GM12878 (cell line): ENCODE results near the gene NAPEPLD. TPM values are rescaled to one million over a fixed set of nuclear protein-coding genes. Genes with fewer than 3 reads are reported as not detected.

Source experiments
- BHLHE40 ChIP-seq, 2 experiments: fragments of 450-650 bp in 1 of 2; IDR thresholded peaks; 2 replicates each; pipeline ENCODE4 v1.6.1; 2011 to 2017; ENCODE audit warnings: low read depth in 2 of 2, borderline replicate concordance in 1 of 2, improper control_type of control experiment in 1 of 2, low read length in 1 of 2, mild to moderate bottlenecking in 1 of 2
- CBX3 ChIP-seq: fragments of 200-600 bp; sonication (generic); IDR thresholded peaks from 2 replicates; pipeline ENCODE4 v1.6.1; 2016; ENCODE audit warnings: low read depth, borderline replicate concordance
- CEBPB ChIP-seq, 2 experiments: fragments of 150-350 bp in 1 of 2; IDR thresholded peaks; 2 replicates each; pipeline ENCODE4 v1.6.1; 2012 to 2014; ENCODE audit warnings: low read depth in 2 of 2, low read length in 2 of 2, borderline replicate concordance in 1 of 2, inconsistent platforms in 1 of 2
- EED ChIP-seq: sonication (generic); IDR thresholded peaks from 2 replicates; pipeline ENCODE4 v1.6.1; 2016; ENCODE audit warnings: antibody characterized with exemption, low read depth
- FOXM1 ChIP-seq: IDR thresholded peaks from 2 replicates; pipeline ENCODE4 v1.6.1; 2012; ENCODE audit warnings: low read depth, mild to moderate bottlenecking, inconsistent platforms, low read length, moderate library complexity
- JUND ChIP-seq: IDR thresholded peaks from 2 replicates; pipeline ENCODE4 v1.6.1; 2012; ENCODE audit warnings: low read depth, mild to moderate bottlenecking, low read length, improper control_type of control experiment, moderate library complexity
- MEF2A ChIP-seq: IDR thresholded peaks from 2 replicates; pipeline ENCODE4 v1.6.1; 2011; ENCODE audit warnings: low read depth, mild to moderate bottlenecking, low read length, moderate library complexity; ENCODE audit not compliant: insufficient read depth
- MEF2B ChIP-seq: fragments of 450-650 bp; IDR thresholded peaks from 2 replicates; pipeline ENCODE4 v1.6.1; 2018; ENCODE audit warnings: mild to moderate bottlenecking, moderate library complexity; ENCODE audit not compliant: partially characterized antibody, poor library complexity, severe bottlenecking
- MYB ChIP-seq: fragments of 150-350 bp; IDR thresholded peaks from 2 replicates; pipeline ENCODE4 v1.6.1; 2014; ENCODE audit warnings: mild to moderate bottlenecking, low read depth, low read length, borderline replicate concordance
- NBN ChIP-seq: fragments of 450-650 bp; IDR thresholded peaks from 2 replicates; pipeline ENCODE4 v1.6.1; 2016
- NR2C1 ChIP-seq: fragments of 450-650 bp; IDR thresholded peaks from 2 replicates; pipeline ENCODE4 v1.6.1; 2017; ENCODE audit warnings: antibody characterized with exemption, mild to moderate bottlenecking, moderate library complexity
- RCOR1 ChIP-seq: conservative IDR thresholded peaks from 2 replicates; pipeline ENCODE4 v1.6.1; 2012; ENCODE audit warnings: low read depth, low read length, improper control_type of control experiment
- RELA ChIP-seq: fragments of 450-650 bp; IDR thresholded peaks from 2 replicates; pipeline ENCODE4 v1.8.0; 2014; ENCODE audit warnings: borderline replicate concordance; ENCODE audit not compliant: partially characterized antibody
- SMC3 ChIP-seq: IDR thresholded peaks from 2 replicates; pipeline ENCODE4 v1.6.1; 2011; ENCODE audit warnings: low read length, improper control_type of control experiment, borderline replicate concordance
- SRF ChIP-seq, 2 experiments: IDR thresholded peaks; 2 replicates each; pipeline ENCODE4 v1.6.1; 2011; ENCODE audit warnings: low read depth in 2 of 2, low read length in 2 of 2, mild to moderate bottlenecking in 1 of 2, moderate library complexity in 1 of 2
- WRNIP1 ChIP-seq: IDR thresholded peaks from 2 replicates; pipeline ENCODE4 v1.6.1; 2011; ENCODE audit warnings: low read depth, low read length, improper control_type of control experiment, borderline replicate concordance
- ZNF384 ChIP-seq: IDR thresholded peaks from 2 replicates; pipeline ENCODE4 v1.6.1; 2012; ENCODE audit warnings: low read depth, mild to moderate bottlenecking, low read length, improper control_type of control experiment, borderline replicate concordance
- polyA plus RNA-seq, 11 experiments: library from polyadenylated mRNA; depleted of rRNA in 4 of 11; unstranded in 6 of 11; stranded (reverse) in 5 of 11; fragments of >200 nt; fragmentation: Nextera tagmentation in 4 of 11; fragmentation: Illumina TruSeq in 1 of 11; extraction: Ambion mirVana in 4 of 11; extraction: Trizol in 1 of 11; gene quantifications; 1 replicate in 1 of 11; 2 replicates in 10 of 11; pipeline versions ENCODE4 v1.2.1 to v1.2.3, GENCODE V29; 2011 to 2016; ENCODE audit warnings: inconsistent platforms in 2 of 11, missing spikeins in 2 of 11, low read depth in 1 of 11
- total RNA-seq, 4 experiments: library from RNA; depleted of rRNA in 3 of 4; stranded (reverse); fragments of >200 nt in 3 of 4; fragmentation: Illumina TruSeq in 1 of 4; extraction: Trizol in 1 of 4; gene quantifications; 2 replicates each; pipeline versions ENCODE4 v1.2.1 to v1.2.3, GENCODE V29; 2013 to 2021
- TF ChIP-seq, protein P1 (sequence below): fragments of 450-650 bp; IDR thresholded peaks from 2 replicates; pipeline ENCODE4 v1.6.1; 2017; ENCODE audit warnings: mild to moderate bottlenecking, moderate library complexity
- TF ChIP-seq, protein P2 (sequence below): IDR thresholded peaks from 2 replicates; pipeline ENCODE4 v1.6.1; 2012; ENCODE audit warnings: low read length, inconsistent platforms
- TF ChIP-seq, protein P3 (sequence below): fragments of 450-650 bp; IDR thresholded peaks from 2 replicates; pipeline ENCODE4 v1.6.1; 2017; ENCODE audit warnings: borderline replicate concordance
- TF ChIP-seq, protein P4 (sequence below): fragments of 450-650 bp; formaldehyde crosslinking; IDR thresholded peaks from 2 replicates; pipeline ENCODE4 v1.5.0; 2022; ENCODE audit warnings: mild to moderate bottlenecking, missing genetic modification characterization

Gene NAPEPLD
- total and polyA plus RNA-seq, 10 of the 15 experiments (the other 5 are each of a cell fraction or from before 2014, with no cell fraction given), result 6.0 to 16.2 (median 8.6) TPM

DNA sequence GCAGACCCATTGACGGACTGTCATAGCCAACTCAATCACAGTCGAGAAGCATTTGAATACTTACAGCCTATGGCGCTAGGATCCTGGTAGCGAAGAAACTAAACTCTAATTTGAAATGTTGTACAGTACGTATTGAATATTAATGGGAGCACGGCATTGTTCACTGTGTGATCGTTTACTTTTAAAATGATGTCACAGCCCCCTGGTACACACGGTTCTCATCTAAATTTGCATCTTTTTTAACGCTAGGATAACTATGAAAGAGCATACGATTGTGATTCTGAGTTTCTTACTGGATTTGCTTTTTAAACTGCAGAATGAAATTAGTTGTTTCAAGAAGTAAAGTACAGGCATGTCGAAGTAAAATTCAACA is 895 bp upstream of the NAPEPLD start (continued):
- TF ChIP-seq, protein P1, sequence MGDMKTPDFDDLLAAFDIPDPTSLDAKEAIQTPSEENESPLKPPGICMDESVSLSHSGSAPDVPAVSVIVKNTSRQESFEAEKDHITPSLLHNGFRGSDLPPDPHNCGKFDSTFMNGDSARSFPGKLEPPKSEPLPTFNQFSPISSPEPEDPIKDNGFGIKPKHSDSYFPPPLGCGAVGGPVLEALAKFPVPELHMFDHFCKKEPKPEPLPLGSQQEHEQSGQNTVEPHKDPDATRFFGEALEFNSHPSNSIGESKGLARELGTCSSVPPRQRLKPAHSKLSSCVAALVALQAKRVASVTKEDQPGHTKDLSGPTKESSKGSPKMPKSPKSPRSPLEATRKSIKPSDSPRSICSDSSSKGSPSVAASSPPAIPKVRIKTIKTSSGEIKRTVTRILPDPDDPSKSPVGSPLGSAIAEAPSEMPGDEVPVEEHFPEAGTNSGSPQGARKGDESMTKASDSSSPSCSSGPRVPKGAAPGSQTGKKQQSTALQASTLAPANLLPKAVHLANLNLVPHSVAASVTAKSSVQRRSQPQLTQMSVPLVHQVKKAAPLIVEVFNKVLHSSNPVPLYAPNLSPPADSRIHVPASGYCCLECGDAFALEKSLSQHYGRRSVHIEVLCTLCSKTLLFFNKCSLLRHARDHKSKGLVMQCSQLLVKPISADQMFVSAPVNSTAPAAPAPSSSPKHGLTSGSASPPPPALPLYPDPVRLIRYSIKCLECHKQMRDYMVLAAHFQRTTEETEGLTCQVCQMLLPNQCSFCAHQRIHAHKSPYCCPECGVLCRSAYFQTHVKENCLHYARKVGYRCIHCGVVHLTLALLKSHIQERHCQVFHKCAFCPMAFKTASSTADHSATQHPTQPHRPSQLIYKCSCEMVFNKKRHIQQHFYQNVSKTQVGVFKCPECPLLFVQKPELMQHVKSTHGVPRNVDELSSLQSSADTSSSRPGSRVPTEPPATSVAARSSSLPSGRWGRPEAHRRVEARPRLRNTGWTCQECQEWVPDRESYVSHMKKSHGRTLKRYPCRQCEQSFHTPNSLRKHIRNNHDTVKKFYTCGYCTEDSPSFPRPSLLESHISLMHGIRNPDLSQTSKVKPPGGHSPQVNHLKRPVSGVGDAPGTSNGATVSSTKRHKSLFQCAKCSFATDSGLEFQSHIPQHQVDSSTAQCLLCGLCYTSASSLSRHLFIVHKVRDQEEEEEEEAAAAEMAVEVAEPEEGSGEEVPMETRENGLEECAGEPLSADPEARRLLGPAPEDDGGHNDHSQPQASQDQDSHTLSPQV, result no peak
- TF ChIP-seq ZNF384, result no peak
- TF ChIP-seq RELA, result no peak
- TF ChIP-seq EED, result no peak
- TF ChIP-seq, protein P2, sequence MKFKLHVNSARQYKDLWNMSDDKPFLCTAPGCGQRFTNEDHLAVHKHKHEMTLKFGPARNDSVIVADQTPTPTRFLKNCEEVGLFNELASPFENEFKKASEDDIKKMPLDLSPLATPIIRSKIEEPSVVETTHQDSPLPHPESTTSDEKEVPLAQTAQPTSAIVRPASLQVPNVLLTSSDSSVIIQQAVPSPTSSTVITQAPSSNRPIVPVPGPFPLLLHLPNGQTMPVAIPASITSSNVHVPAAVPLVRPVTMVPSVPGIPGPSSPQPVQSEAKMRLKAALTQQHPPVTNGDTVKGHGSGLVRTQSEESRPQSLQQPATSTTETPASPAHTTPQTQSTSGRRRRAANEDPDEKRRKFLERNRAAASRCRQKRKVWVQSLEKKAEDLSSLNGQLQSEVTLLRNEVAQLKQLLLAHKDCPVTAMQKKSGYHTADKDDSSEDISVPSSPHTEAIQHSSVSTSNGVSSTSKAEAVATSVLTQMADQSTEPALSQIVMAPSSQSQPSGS, result no peak
- TF ChIP-seq NBN, result no peak; the same call in 1 of the 2 replicates
- no peak for TF ChIP-seq BHLHE40 (IDR thresholded peaks at IDR 0.05; ENCODE audit: borderline replicate concordance in 1 of 2, low read depth in 2 of 2, low read length in 1 of 2)
- TF ChIP-seq NR2C1, result no peak
- no peak for TF ChIP-seq WRNIP1
- TF ChIP-seq SMC3, result no peak
- TF ChIP-seq, protein P3, sequence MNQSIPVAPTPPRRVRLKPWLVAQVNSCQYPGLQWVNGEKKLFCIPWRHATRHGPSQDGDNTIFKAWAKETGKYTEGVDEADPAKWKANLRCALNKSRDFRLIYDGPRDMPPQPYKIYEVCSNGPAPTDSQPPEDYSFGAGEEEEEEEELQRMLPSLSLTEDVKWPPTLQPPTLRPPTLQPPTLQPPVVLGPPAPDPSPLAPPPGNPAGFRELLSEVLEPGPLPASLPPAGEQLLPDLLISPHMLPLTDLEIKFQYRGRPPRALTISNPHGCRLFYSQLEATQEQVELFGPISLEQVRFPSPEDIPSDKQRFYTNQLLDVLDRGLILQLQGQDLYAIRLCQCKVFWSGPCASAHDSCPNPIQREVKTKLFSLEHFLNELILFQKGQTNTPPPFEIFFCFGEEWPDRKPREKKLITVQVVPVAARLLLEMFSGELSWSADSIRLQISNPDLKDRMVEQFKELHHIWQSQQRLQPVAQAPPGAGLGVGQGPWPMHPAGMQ, result no peak
- TF ChIP-seq, protein P4, sequence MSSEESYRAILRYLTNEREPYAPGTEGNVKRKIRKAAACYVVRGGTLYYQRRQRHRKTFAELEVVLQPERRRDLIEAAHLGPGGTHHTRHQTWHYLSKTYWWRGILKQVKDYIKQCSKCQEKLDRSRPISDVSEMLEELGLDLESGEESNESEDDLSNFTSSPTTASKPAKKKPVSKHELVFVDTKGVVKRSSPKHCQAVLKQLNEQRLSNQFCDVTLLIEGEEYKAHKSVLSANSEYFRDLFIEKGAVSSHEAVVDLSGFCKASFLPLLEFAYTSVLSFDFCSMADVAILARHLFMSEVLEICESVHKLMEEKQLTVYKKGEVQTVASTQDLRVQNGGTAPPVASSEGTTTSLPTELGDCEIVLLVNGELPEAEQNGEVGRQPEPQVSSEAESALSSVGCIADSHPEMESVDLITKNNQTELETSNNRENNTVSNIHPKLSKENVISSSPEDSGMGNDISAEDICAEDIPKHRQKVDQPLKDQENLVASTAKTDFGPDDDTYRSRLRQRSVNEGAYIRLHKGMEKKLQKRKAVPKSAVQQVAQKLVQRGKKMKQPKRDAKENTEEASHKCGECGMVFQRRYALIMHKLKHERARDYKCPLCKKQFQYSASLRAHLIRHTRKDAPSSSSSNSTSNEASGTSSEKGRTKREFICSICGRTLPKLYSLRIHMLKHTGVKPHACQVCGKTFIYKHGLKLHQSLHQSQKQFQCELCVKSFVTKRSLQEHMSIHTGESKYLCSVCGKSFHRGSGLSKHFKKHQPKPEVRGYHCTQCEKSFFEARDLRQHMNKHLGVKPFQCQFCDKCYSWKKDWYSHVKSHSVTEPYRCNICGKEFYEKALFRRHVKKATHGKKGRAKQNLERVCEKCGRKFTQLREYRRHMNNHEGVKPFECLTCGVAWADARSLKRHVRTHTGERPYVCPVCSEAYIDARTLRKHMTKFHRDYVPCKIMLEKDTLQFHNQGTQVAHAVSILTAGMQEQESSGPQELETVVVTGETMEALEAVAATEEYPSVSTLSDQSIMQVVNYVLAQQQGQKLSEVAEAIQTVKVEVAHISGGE, result no peak
- TF ChIP-seq MEF2B, result peak; percentile 6
- no peak for TF ChIP-seq RCOR1
- TF ChIP-seq SRF (IDR thresholded peaks at IDR 0.05; ENCODE audit: low read depth in 2 of 2, low read length in 2 of 2), result no peak
- peak; percentile 30; the same call in 1 of the 2 replicates for TF ChIP-seq FOXM1
- no peak for TF ChIP-seq MEF2A
- TF ChIP-seq CEBPB (IDR thresholded peaks at IDR 0.05; ENCODE audit: borderline replicate concordance in 1 of 2, low read depth in 2 of 2, low read length in 2 of 2), result no peak
- no peak for TF ChIP-seq MYB
- no peak for TF ChIP-seq CBX3
- no peak for TF ChIP-seq JUND
